ENCODE results near the gene SULT2B1.
A peak's percentile ranks its signal among the peaks of the same experiment; 100 is the strongest.

SULT2B1 gene

DNA sequence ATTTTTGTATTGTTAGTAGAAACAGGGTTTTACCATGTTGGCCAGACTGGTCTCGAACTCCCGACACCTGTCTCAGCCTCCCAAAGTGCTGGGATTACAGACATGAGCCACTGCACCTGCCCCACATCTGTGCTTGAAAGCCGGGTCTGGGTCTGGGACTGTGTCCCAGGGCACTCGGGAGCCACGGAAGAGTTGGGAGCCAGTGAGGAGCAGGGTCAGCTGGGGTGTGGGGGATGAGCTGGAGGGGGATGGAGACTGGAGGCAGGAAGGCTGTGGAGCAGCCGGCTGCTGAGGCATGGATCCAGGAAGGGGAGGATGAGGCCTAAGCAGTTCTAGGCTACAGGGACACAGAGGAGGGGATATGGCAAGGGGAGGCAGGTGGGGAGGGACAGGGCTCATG lies 43.9 kb downstream of the SULT2B1 start:
- no peak for FAIRE-seq
- no peak for DNase-seq (ENCODE audit: extremely low spot score, insufficient read length, low read depth)

DNA sequence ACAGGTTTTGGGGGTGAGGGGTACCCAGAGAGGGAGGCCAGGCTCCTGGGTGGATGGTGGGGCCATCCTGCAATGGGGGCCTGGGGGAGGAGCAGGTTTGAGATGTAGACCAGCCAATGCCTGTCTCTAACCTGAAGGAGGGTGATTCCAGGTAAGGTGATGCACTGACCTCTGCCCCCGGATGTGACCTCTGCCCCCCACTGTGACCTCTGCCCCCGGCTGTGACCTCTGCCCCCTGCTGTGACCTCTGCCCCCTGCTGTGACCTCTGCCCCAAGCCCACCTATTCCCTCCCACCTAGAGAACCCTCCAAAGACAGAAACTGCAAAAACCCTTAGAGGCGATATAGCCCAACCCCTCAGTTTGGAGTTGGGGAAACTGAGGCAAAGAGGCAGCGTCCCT lies 44.3 kb downstream of the SULT2B1 start:
- DNase-seq (ENCODE audit: extremely low spot score, insufficient read length, low read depth), result no peak
- no peak for FAIRE-seq

DNA sequence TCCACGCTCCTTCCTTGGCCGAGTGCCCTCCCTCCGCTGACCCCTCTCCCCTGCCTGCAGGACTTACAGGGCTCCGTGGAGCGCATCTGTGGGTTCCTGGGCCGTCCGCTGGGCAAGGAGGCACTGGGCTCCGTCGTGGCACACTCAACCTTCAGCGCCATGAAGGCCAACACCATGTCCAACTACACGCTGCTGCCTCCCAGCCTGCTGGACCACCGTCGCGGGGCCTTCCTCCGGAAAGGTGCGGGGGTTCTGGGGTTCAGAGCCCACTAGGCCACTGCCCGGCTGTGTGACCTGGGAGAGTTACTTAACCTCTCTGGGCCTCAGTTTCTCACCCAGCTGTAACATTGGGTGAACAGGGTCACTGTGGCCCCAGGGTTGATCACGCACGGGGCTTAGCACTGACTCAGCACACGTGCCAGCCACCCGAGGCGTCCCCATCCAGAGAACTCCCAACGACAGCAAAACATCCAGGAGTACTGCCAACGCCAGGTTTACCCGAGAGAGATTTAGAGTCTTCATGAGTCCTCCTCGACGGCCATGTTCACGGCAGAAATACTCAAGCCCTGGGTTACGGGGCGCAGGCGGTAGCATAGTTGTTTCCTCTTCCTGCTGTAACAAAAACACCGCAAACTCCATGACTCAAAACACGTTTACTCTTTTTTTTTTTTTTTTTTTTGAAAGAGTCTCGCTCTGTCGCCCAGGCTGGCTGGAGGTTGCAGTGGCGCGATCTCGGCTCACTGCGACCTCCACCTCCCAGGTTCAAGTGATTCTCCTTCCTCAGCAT lies 44.9 kb downstream of the SULT2B1 start:
- FAIRE-seq, result no peak

DNA sequence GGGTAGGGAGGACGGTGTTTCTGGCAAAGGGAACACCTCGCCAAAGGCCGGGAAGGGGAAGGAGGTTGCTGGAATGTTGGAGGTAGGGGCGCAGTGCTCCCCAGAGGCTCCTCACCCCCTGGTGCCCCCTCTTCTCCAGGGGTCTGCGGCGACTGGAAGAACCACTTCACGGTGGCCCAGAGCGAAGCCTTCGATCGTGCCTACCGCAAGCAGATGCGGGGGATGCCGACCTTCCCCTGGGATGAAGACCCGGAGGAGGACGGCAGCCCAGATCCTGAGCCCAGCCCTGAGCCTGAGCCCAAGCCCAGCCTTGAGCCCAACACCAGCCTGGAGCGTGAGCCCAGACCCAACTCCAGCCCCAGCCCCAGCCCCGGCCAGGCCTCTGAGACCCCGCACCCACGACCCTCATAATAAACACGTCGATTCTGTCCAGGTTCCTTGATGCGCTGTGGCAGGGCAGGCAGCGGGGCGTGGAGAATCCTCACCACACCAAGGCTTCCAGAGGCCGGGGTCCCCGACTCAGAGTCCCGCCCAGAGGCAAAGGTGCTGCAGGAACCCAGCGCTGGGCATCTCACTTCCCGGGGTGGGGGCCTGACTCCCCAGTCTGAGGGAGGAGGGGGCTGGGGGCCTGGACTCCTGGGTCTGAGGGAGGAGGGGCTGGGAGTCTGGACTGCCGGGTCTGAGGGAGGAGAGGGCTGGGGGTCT lies 47.2 kb downstream of the SULT2B1 start:
- DNase-seq (ENCODE audit: extremely low spot score, insufficient read length, low read depth), result no peak
- no peak for FAIRE-seq

More for the DNA sequence above, 44.9 kb downstream of the SULT2B1 start:
- no peak for DNase-seq (ENCODE audit: extremely low spot score, insufficient read length, low read depth)

DNA sequence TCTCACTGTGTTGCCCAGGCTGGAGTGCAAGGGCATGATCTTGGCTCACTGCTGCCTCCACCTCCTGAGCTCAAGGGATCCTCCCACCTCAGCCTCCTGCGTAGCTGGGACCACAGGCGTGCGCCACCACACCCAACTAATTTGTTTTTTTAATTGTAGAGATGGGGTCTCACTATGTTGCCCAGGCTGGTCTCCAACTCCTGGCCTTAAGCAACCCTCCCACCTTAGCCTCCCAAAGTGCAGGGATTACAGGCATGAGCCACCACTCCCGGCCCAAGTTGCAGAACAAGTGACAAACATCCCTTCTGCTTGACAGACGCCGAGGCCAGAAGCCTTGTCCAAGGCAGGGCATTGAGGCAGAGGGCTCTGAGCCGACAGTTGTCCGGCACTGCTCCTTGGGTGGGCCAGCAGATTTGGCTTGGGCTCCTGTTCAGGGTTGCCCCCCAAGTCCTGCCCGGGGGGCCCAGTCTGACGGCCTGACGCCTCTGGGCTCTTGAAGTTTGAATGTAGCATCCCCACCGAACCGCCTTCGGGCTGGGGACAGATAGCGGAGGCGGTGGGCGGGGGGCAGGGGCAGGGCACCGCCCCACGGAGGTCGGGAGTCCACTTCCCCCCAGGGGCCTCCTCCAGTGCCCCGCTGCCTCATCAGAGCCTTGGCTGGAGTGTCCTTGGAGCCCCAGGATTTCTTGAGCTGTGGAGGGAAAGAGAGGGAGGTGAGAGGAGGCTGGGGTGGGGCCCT lies 48.9 kb downstream of the SULT2B1 start:
- no peak for FAIRE-seq
- DNase-seq (ENCODE audit: extremely low spot score, insufficient read length, low read depth), result no peak

DNA sequence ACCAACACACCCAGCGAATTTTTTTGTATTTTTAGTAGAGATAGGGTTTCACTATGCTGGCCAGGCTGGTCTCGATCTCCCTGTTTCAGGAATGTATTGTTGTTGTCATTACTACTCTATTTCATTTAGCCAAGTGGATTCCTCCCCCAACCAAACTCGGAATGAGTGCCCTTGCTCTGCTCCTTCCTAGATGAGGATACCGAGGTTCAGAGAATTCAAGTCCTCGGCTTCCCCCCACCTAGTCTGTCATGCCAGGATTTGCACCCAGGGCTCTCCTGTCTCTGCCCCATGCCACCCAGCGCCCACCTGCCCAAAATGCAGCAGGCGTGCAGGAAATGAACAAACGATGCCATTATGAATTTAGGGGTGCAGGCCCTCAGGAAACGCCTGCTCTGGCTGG lies 51.0 kb downstream of the SULT2B1 start:
- FAIRE-seq (no peak), DNase-seq (ENCODE audit: extremely low spot score, insufficient read length, low read depth) (no peak)

DNA sequence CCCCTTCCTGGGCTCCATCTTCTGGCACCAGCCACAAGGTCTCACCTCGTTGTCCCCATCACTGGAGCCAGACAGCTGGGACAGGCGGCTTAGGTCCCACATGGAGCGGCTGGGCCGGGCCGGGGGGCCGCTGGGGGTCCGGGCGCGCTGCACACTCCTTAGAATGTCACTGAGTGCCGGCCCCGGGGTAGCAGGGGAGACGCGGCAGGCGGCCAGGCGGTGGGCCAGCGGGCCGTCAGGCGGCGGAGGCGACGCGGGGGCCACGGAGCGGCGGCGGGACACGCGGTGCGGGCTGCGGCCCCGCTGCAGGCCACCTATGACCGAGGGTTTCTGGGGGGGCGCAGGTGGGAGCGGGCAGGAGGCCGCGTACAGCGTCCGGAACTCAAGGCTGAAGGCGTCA lies 51.5 kb downstream of the SULT2B1 start:
- no peak for DNase-seq (ENCODE audit: extremely low spot score, insufficient read length, low read depth)
- no peak for FAIRE-seq

DNA sequence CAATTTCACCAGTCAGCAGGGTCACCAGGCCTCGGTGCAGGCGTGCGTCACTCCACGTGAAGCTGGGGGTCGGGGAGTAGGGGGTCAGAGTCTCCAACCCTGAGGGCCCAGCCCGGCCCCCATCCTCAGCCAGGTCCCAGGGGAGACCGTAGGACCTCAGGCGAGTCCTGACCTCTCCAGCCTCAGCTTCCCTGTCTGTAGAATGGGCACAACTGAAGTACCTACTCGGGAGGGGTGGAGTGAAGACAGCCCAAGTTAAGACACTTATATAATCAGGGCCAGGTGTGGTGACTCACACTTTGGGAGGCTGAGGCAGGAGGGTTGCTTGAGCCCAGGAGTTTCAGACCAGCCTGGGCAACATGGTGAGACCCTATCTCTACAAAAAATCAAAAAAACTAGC lies 51.9 kb downstream of the SULT2B1 start:
- FAIRE-seq (no peak), DNase-seq (ENCODE audit: extremely low spot score, insufficient read length, low read depth) (no peak)

DNA sequence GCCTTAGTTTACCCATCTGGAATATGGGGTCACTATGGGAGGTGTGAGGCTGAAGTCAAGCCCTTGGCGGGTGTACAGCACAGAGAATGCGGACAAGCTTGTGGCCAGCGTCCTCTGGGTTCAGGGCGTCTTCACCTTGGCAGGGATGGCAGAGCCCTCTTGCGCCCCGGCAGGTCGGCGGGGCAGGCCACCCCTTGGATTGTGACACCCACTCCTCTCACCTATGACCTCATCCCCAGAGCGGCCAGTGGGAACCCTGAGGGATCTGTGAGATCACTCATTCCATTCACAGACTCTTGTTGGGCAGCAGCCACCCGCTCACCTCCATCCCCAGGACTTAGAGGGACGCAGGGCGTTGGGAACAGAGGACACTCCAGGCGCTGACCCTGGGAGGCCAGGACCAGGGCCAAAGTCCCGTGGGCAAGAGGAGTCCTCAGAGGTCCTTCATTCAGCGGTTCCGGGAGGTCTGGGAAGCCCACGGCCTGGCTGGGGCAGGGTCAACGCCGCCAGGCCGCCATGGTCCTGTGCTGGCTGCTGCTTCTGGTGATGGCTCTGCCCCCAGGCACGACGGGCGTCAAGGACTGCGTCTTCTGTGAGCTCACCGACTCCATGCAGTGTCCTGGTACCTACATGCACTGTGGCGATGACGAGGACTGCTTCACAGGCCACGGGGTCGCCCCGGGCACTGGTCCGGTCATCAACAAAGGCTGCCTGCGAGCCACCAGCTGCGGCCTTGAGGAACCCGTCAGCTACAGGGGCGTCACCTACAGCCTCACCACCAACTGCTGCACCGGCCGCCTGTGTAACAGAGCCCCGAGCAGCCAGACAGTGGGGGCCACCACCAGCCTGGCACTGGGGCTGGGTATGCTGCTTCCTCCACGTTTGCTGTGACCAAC lies 54.7 kb downstream of the SULT2B1 start, which contains the start of gene SPACA4:
SPACA4 (plus strand) TSS at position 280 of the 896 bp plus-strand sequence; CDS start at position 517, 237 bp downstream.
- DNase-seq (ENCODE audit: extremely low spot score, insufficient read length, low read depth) (no peak), FAIRE-seq (no peak)

DNA sequence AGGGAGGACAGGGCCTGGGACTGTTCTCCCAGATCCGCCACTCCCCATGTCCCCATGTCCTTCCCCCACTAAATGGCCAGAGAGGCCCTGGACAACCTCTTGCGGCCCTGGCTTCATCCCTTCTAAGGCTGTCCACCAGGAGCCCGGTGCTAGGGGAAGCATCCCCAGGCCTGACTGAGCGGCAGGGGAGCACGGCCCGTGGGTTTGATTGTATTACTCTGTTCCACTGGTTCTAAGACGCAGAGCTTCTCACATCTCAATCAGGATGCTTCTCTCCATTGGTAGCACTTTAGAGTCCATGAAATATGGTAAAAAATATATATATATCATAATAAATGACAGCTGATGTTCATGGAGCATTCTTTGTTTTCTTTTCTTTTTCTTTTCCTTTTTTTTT lies 55.4 kb downstream of the SULT2B1 start:
- DNase-seq (ENCODE audit: extremely low spot score, insufficient read length, low read depth), result no peak
- FAIRE-seq, result no peak

DNA sequence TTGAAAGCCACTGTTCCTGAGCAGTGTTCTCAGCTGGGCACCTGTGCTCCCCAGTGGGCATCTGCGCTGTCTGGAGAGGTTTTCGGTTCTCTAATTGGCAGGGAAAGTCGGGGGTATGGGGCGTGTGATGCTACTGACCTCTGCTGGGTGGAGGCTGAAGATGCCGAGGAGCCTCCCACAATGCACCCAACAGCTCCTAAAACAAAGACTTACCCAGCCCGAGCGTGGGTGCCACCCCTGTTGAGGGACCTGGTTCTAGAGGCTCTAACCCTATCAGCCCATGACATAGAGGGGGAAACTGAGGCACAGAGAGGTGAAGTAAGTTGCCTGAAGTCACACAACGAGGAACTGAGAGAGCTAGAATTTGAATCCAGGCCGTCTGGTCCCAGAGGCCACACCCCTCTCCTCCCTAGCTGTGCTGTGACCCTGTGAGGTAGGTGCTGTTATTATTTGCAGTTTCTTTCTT lies 56.9 kb downstream of the SULT2B1 start:
- FAIRE-seq (peak; percentile 91), DNase-seq (ENCODE audit: extremely low spot score, insufficient read length, low read depth) (no peak)

DNA sequence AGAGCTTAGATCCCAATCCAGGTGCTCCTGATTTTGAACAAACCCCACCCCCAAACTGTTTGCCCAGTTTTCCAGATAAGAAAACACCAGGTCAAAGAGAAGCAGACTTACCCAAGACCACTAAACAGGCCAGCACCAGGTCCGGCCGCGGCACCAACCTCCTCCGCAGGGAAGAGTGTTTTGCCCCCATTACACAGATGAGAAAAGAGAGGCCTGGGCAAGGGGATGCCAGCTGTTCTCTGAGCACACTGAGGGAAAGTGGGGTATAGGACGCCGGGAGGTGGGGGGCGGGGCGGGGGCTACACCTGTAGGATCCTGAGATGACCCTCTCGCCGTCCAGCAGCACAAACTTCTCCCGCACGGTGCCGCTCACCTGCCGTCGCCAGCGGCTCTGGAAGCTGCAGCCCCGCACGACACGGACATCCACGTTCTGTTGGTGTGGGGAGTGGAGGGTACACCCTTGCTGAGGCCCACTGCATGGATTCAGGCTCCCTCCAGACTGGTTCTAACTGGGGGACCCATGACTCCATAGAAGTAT lies 57.7 kb downstream of the SULT2B1 start:
- DNase-seq (ENCODE audit: extremely low spot score, insufficient read length, low read depth) (no peak), FAIRE-seq (no peak)

DNA sequence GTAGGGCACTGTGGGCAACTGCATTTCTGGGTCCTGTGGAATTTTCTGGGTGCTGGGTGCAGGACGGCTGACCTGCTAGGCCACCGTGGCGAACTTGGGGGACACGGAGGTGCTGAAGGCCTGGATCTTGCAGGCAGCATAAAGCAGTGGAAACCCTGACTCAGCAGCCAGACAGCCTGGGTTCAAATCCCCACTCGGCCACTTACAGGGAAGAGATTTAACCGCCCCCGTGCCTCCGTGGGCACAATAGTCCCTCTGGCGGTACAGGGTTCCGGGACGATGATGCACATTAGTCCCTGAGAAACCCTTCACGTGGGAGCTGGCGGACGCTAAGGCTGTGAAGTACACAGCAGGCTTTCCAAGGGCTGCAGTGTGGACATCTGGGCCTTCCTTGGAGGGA lies 59.9 kb downstream of the SULT2B1 start:
- FAIRE-seq (no peak), DNase-seq (ENCODE audit: extremely low spot score, insufficient read length, low read depth) (no peak)

DNA sequence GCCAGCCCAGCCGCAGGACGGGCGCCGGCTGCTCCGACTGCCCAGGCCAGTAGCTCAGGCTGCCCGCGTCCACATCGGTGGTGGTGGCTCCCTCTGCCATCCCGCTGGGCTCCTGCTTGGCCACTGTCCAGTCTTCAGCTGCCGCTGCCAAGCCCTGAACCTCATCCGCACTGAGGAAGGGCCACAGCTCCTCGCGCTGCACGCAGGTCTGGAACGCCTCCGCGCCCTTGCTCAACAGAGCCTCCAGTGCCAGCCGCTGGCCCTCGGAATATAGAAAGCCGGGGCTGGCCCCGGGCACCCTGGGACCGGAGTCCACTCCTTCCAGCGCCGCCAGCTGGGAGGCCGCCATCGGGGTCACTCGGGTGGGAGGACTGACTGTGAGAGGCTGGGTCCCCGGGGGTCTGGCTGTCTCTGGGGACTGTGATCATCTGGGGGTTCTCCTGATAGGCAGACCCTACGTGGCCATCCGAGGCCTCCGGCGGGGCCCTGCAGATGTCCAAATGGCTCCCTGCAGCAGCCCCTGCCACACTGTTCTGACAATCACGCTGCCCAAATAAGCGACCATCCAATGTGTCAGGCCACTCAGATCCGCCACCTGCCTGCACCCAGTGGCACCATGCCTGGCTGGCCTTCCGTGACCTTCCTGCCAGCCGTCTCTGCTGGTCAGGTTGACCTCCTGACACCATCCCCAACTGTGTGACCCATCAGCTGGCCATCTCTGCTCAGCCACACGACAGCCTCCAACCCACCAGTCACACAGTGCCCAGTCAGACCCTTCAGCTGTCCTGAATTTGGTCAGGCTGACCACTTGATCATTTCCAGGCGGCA lies 61.3 kb downstream of the SULT2B1 start:
- DNase-seq (ENCODE audit: extremely low spot score, insufficient read length, low read depth), result no peak
- FAIRE-seq, result no peak

DNA sequence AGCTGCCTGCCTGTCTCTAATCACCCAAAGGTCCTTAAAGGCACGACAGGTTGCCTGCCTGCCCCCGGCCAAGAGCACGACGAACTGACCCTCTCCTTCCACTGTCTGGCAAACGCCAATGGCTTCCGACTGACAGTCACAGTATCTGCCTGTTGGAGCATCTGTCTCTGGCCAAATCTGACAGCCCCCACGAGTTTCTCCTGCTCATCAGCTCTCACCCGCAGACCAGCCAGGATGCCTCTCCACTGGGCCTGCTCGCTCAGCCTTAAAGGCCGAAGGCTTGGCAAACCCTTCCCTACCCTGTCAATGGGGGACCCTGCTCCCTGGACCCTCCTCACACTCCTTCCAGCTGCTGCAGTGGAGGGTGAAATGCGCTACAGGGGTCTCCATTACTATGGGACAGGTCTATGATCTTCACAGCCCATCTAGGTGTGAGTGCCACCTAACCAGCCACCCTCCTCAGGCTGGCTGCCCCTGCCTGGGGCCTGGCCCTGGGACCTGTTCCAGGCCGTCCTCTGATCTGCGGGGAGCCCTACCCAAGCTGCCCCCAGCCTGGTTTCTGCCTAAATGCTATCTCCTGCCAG lies 62.0 kb downstream of the SULT2B1 start:
- DNase-seq (ENCODE audit: extremely low spot score, insufficient read length, low read depth) (no peak), FAIRE-seq (no peak)

DNA sequence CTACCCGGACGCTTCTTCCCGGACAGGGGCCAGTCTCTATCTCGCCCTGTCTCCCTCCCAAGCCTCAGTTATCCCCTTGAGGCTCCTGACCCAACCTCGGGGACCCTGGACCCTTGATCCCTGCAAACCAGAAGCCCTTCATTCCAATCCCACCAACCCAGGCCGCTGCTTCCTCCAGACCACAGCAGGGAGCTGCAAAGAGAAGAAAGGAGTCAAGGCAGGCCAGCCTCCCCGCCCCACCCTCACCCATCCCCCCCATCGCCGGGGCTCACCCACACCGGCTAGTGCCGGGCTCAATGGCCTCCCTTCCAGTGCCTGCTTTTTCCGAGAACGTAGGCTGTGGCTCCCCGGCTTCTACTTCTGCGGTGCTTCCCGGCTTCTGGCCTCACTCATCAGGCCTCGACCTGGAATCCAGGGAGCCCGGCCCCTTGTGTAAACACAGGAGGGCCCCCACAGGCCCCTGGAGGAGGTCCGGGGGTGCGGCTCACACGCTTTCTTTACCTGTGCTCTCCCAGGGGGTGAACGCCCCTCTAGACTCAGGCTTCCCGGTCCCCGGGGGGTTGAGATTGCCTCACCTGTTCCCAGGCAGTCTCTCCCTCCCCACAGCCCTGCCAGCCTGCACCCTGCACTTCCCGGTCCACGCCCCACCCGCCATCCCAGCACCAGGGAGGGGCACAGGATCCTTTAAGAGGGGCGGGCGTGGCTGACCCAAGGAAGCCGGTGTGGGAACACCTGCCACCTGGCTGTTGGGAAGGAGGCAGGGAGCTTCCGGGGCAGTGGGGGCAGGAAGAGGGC lies 62.7 kb downstream of the SULT2B1 start, which contains the start of gene FAM83E:
FAM83E (minus strand) TSS at position 641 of the 795 bp plus-strand sequence. CDS start 1,704 bp downstream, outside the sequence.
- no peak for DNase-seq (ENCODE audit: extremely low spot score, insufficient read length, low read depth)
- no peak for FAIRE-seq
